ENCODE measurements around the gene CST4.

The CST4 gene

GRCh38 chr20:23653400-23653938 is 35.4 kb downstream of the CST4 start:
- no peak for DNase-seq (ENCODE audit: low read depth)
- H3K4me3 ChIP-seq (ENCODE audit: low read length) = no peak overlapping the region
- no peak for TF ChIP-seq CTCF (IDR thresholded peaks at IDR 0.05; ENCODE audit: insufficient read depth, low read depth, low read length, missing control alignments)

GRCh38 chr20:23652926-23653325 is 35.9 kb downstream of the CST4 start:
- no peak overlapping the region for H3K4me3 ChIP-seq (ENCODE audit: low read length)
- no peak for DNase-seq (ENCODE audit: low read depth)
- TF ChIP-seq CTCF (IDR thresholded peaks at IDR 0.05; ENCODE audit: insufficient read depth, low read depth, low read length, missing control alignments) = no peak

GRCh38 chr20:23652371-23652770 is 36.5 kb downstream of the CST4 start:
- no peak overlapping the region for H3K4me3 ChIP-seq (ENCODE audit: low read length)
- no peak for DNase-seq (ENCODE audit: low read depth)
- TF ChIP-seq CTCF (IDR thresholded peaks at IDR 0.05; ENCODE audit: insufficient read depth, low read depth, low read length, missing control alignments) = no peak

- no peak for DNase-seq (ENCODE audit: low read depth)
- no peak for TF ChIP-seq CTCF (IDR thresholded peaks at IDR 0.05; ENCODE audit: insufficient read depth, low read depth, low read length, missing control alignments)
- no peak overlapping the region for H3K4me3 ChIP-seq (ENCODE audit: low read length)
Measured at GRCh38 chr20:23651117-23651516, 37.7 kb downstream of the CST4 start.

- TF ChIP-seq CTCF (IDR thresholded peaks at IDR 0.05; ENCODE audit: insufficient read depth, low read depth, low read length, missing control alignments) = no peak
- DNase-seq (ENCODE audit: low read depth) = no peak
- no peak overlapping the region for H3K4me3 ChIP-seq (ENCODE audit: low read length)
Measured at GRCh38 chr20:23649830-23650417, 38.9 kb downstream of the CST4 start.

- DNase-seq (ENCODE audit: low read depth) = no peak
- H3K4me3 ChIP-seq (ENCODE audit: low read length) = no peak overlapping the region
- no peak for TF ChIP-seq CTCF (IDR thresholded peaks at IDR 0.05; ENCODE audit: insufficient read depth, low read depth, low read length, missing control alignments)
Measured at GRCh38 chr20:23649242-23649641, 39.6 kb downstream of the CST4 start.

GRCh38 chr20:23647346-23647745 is 41.5 kb downstream of the CST4 start:
- DNase-seq (ENCODE audit: low read depth) = no peak
- no peak overlapping the region for H3K4me3 ChIP-seq (ENCODE audit: low read length)
- no peak for TF ChIP-seq CTCF (IDR thresholded peaks at IDR 0.05; ENCODE audit: insufficient read depth, low read depth, low read length, missing control alignments)

Data from epithelial cell of esophagus (primary cell).